ENCODE results near the gene SHH. TPM values are rescaled to one million over a fixed set of nuclear protein-coding genes. Genes with fewer than 3 reads are reported as not detected.

The SHH gene
- total RNA-seq, 2 donors from 2014 or later, result 0.32 to 1.2 TPM

DNA sequence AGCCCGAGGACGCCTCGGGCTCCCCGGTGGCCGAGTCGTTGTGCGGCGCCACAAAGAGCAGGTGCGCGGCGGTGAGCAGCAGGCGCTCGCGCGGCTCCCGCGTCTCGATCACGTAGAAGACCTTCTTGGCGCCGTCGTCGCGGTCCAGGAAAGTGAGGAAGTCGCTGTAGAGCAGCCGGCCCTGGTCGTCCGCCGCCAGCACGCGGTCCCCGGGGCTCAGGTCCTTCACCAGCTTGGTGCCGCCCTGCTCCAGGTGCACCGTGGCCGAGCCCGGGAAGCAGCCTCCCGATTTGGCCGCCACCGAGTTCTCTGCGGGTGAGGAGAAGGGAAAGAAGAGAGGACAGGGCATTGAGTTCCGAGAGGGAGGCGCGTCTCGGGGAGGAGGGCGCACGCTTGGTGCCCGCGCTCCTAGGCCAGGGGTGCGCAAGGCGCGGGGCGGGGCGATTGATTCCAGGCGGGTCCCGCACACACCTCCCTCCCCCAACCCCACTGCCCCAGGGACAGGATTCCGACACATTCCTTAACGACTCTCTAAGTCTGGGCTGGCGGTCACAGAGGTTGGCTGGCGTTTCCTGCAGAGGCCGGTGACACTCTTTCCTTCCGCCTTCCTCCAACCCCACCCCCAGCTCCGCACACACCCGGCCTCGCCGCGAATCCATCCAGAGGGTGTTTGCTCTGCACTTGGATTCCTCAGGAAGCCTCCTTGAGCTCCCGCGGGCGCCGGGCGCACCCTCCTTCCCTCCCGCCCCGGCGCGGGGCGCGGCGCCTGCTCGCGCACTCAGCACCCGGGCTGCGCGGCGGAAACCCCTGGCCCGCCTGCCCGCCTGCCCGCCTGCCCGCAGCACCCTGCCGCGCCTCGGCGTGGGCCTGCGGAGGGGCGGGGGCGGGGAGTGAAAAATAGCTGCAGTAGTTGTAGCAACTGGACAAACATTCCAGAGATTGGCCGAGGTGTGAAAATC, 8.6 kb downstream of the SHH start:
- peaks cover 11% of the 10 kb centered on the region for H3K27me3 ChIP-seq (replicated peaks; ENCODE audit: insufficient read depth)
- H3K4me1 ChIP-seq (replicated peaks), result no peaks in the 10 kb centered on the region
- H3K27ac ChIP-seq, result no peak overlapping the region

DNA sequence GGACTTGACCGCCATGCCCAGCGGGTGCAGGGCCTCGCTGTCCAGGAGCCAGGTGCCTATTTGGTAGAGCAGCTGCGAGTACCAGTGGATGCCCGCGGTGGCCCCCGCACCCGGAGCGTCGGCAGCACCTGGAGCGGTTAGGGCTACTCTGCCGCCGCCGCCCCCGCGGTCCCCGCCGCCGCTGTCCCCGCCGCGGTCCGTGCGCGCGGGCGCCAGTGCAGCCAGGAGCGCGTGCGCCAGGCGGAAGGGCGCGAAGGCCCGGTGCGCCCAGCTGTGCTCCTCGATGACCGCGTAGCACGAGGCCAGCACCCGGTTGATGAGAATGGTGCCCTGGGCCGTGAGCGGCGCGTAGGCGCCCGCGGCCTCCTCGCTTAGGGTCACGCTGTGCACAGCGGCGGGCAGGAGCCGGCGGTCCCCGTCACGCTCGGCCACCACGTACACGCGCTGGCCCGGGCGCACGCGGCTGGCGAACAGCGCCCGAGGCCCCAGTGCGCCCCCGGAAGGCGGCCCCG, 9.3 kb downstream of the SHH start:
- 40% methylated on average over 35 of the region's 70 CpGs for WGBS
- H3K4me3 ChIP-seq, result no peak overlapping the region
- intact Hi-C loops (cut with DNase I), result loop anchor here (10.0 kb wide), 1 partner anchor 962 kb away; no protein-coding TSS in a partner anchor
- H3K9me3 ChIP-seq, result no peaks in the 10 kb centered on the region
- peaks cover 11% of the 10 kb centered on the region for H3K27me3 ChIP-seq (replicated peaks; ENCODE audit: insufficient read depth)
- DNase-seq (ENCODE audit: low spot score), result no peak
- no peaks in the 10 kb centered on the region for H3K36me3 ChIP-seq
- no peaks in the 10 kb centered on the region for H3K4me1 ChIP-seq (replicated peaks)
- TF ChIP-seq POLR2AphosphoS5 (IDR thresholded peaks at IDR 0.05), result no peak
- TF ChIP-seq, protein P1, sequence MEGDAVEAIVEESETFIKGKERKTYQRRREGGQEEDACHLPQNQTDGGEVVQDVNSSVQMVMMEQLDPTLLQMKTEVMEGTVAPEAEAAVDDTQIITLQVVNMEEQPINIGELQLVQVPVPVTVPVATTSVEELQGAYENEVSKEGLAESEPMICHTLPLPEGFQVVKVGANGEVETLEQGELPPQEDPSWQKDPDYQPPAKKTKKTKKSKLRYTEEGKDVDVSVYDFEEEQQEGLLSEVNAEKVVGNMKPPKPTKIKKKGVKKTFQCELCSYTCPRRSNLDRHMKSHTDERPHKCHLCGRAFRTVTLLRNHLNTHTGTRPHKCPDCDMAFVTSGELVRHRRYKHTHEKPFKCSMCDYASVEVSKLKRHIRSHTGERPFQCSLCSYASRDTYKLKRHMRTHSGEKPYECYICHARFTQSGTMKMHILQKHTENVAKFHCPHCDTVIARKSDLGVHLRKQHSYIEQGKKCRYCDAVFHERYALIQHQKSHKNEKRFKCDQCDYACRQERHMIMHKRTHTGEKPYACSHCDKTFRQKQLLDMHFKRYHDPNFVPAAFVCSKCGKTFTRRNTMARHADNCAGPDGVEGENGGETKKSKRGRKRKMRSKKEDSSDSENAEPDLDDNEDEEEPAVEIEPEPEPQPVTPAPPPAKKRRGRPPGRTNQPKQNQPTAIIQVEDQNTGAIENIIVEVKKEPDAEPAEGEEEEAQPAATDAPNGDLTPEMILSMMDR (IDR thresholded peaks at IDR 0.05), result no peak
- TF ChIP-seq POLR2A (IDR thresholded peaks at IDR 0.05), result no peak
- H3K27ac ChIP-seq, result no peak overlapping the region

More for the DNA sequence above, 8.6 kb downstream of the SHH start:
- intact Hi-C loops (cut with DNase I), result loop anchor here (10.0 kb wide), 1 partner anchor 961 kb away; no protein-coding TSS in a partner anchor
- H3K4me3 ChIP-seq, result peak overlapping the region in 1 of 2 donors; percentile 1
- no peaks in the 10 kb centered on the region for H3K9me3 ChIP-seq
- no peaks in the 10 kb centered on the region for H3K36me3 ChIP-seq
- TF ChIP-seq POLR2AphosphoS5 (IDR thresholded peaks at IDR 0.05), result no peak
- WGBS, result 23% methylated on average over 87 of the region's 96 CpGs
- no peak for DNase-seq (ENCODE audit: low spot score)

DNA sequence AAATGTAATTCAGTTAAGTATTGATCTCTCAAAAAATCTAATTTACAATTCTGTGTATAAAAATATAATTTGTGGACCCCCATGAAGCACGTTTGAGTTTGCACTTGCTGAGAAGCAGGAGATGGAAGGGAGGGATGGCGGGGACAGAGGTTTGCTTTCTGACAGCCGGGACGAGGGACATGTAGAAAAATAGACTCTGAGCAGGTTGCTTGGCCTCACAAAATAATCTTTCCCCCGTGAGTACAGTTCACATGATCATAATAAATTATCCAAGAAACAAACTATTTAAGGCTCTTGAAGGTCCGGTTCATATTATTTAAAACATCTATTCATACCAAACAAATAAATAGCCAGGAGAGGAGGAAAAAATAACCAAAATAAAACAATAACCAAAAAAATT, 10.0 kb downstream of the SHH start:
- Histone ChIP-seq H3K36me3 (no peaks in the 10 kb centered on the region), H3K27me3 (replicated peaks; ENCODE audit: insufficient read depth) (peaks cover 11% of the 10 kb centered on the region), H3K9me3 (no peaks in the 10 kb centered on the region), H3K27ac (no peak overlapping the region), H3K4me3 (no peak overlapping the region), H3K4me1 (replicated peaks) (no peaks in the 10 kb centered on the region)
- 55% methylated on average over 6 of the region's 6 CpGs for WGBS
- no peak for DNase-seq (ENCODE audit: low spot score)
- intact Hi-C loops (cut with DNase I), result loop anchor here (10.0 kb wide), 1 partner anchor 963 kb away; no protein-coding TSS in a partner anchor
- TF ChIP-seq, protein P1 (IDR thresholded peaks at IDR 0.05), result no peak
- no peak for TF ChIP-seq POLR2A (IDR thresholded peaks at IDR 0.05)
- TF ChIP-seq POLR2AphosphoS5 (IDR thresholded peaks at IDR 0.05), result no peak

DNA sequence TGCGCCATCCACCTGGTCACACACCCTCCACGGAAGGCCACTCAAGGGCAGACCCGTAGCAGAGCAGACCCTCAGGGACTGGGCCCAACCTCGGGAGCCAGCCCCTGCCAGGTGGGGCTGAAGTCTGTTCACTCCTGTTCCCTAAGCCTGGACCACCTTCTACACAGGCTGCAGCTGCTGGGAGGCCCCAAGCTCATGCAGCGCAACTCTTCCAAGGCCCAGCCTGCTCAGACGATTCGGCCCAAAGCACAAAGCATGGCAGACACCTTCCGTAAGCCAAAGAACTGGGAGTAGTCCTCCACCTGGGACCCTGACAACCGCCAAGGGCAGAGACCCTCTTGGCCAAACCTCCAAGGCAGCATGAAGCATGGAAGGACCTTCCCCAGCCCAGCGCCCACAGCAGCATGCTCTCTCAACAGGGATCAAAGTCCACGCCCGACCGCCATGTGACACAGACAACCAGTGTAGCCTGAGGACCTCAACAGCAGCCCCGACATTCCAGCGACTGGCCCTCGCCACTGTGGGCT, 11.5 kb downstream of the SHH start:
- no peak overlapping the region for H3K4me3 ChIP-seq
- H3K9me3 ChIP-seq, result no peaks in the 10 kb centered on the region
- intact Hi-C loops (cut with DNase I), result loop anchor here (10.0 kb wide), 1 partner anchor 964 kb away; no protein-coding TSS in a partner anchor
- no peaks in the 10 kb centered on the region for H3K36me3 ChIP-seq
- no peak overlapping the region for H3K27ac ChIP-seq
- no peaks in the 10 kb centered on the region for H3K4me1 ChIP-seq (replicated peaks)
- H3K27me3 ChIP-seq (replicated peaks; ENCODE audit: insufficient read depth), result peaks cover 6% of the 10 kb centered on the region
- TF ChIP-seq, protein P1 (IDR thresholded peaks at IDR 0.05), result no peak
- WGBS, result 84% methylated on average over 16 of the region's 16 CpGs
- no peak for DNase-seq (ENCODE audit: low spot score)

DNA sequence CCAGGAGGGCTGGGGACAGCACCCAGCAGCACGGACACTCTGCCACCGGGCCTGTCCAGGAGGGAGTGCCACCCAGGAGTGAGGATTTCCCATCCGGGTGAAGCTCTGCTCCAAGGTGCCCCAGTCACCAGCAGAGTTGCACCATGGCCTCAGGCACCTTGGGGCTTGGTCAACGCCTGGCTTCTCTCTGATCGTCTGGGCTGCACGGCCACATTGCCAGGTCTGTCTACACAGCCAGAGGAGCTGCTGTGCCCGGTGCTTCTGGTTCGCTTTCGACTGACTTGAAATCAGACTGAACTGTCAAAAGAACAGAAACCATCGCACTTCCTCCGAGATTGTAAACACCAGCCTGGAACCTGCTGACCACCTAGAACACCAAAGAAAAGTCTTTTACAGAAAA, 12.0 kb downstream of the SHH start:
- no peak overlapping the region for H3K4me3 ChIP-seq
- H3K9me3 ChIP-seq, result no peaks in the 10 kb centered on the region
- DNase-seq (ENCODE audit: low spot score), result no peak
- H3K27me3 ChIP-seq (replicated peaks; ENCODE audit: insufficient read depth), result peaks cover 5% of the 10 kb centered on the region
- no peak overlapping the region for H3K27ac ChIP-seq
- whole genome bisulfite sequencing, result 89% methylated on average over 11 of the region's 11 CpGs
- intact Hi-C loops (cut with DNase I), result loop anchor here (10.0 kb wide), 1 partner anchor 964 kb away; no protein-coding TSS in a partner anchor
- H3K36me3 ChIP-seq, result no peaks in the 10 kb centered on the region
- TF ChIP-seq, protein P1 (IDR thresholded peaks at IDR 0.05), result no peak
- no peak for TF ChIP-seq POLR2A (IDR thresholded peaks at IDR 0.05)
- no peak for TF ChIP-seq POLR2AphosphoS5 (IDR thresholded peaks at IDR 0.05)
- H3K4me1 ChIP-seq (replicated peaks), result no peaks in the 10 kb centered on the region

All from prostate gland (tissue), 2 donors.